Measurements from ENCODE around the gene OR52E4.

Gene OR52E4

DNA sequence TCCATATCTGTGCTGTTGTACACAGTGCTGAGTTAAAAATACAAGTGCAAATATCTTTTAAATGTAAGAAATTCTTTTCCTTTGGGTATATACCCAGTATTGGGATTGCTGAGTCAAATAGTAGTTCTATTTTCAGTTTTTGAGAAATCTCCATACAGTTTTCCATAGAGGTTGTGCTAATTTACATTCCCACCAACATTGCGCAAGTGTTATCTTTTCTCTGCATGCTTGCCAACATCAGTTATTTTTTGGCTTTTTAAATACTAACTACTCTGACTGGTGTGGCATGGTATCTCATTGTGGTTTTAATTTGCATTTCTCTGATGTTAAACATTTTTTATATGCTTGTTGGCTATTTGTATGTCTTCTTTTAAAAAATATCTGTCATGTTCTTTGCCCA, 29.4 kb upstream of the OR52E4 start:
- DNase-seq (ENCODE audit: low read depth), result no peak

DNA sequence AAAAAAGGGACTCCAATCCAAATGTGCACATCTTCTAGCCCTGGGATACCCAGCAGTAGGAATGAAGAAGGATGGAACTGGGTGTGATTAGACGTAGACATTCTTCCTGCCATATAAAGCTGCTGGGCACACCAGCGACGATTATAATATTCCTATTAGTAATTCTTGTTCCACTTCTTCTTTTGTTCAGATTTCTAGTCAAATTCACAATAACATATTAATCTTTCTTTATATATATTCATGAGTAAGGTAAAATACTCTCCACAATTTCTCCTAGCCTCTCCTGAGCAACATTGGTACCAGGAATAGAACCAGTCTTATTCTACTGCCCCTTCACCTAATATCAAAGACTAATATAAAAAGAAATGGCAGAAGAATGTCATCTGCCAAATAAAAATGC, 22.8 kb upstream of the OR52E4 start, which contains the start of gene OR52E8:
Gene OR52E8, minus strand, starts transcription at position 101 of the 400 bp plus-strand sequence. Its CDS starts 0 bp downstream, at position 101.
- no peak within 1 kb of the TSS for H3K4me3 ChIP-seq (ENCODE audit: low read depth, low read length)
- DNase-seq (ENCODE audit: low read depth), result no peak
- TF ChIP-seq, protein P1, sequence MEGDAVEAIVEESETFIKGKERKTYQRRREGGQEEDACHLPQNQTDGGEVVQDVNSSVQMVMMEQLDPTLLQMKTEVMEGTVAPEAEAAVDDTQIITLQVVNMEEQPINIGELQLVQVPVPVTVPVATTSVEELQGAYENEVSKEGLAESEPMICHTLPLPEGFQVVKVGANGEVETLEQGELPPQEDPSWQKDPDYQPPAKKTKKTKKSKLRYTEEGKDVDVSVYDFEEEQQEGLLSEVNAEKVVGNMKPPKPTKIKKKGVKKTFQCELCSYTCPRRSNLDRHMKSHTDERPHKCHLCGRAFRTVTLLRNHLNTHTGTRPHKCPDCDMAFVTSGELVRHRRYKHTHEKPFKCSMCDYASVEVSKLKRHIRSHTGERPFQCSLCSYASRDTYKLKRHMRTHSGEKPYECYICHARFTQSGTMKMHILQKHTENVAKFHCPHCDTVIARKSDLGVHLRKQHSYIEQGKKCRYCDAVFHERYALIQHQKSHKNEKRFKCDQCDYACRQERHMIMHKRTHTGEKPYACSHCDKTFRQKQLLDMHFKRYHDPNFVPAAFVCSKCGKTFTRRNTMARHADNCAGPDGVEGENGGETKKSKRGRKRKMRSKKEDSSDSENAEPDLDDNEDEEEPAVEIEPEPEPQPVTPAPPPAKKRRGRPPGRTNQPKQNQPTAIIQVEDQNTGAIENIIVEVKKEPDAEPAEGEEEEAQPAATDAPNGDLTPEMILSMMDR (IDR thresholded peaks at IDR 0.05; ENCODE audit: control insufficient read depth, extremely low read depth, insufficient read depth), result no peak

More for the DNA sequence above, 29.4 kb upstream of the OR52E4 start:
- H3K4me3 ChIP-seq (ENCODE audit: low read depth, low read length), result no peak overlapping the region
- TF ChIP-seq, protein P1 (IDR thresholded peaks at IDR 0.05; ENCODE audit: control insufficient read depth, extremely low read depth, insufficient read depth), result no peak

DNA sequence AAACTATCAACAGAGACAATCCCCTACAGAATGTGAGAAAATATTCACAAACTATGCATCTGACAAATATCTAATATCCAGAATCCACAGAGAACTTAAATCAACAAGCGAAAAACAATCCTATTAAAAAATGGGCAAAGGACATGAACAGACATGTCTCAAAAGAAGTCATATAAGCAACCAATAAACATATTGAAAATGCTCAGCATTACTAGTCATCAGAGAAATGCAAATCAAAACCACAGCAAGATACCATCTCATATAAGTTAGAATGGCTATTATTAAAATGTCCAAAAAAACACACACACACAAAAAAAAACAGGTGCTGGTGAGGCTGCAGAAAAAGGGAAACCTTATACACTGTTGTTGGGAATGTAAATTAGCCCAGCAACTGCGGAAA, 14.6 kb upstream of the OR52E4 start:
- H3K4me3 ChIP-seq (ENCODE audit: low read depth, low read length), result no peak overlapping the region
- TF ChIP-seq, protein P1 (IDR thresholded peaks at IDR 0.05; ENCODE audit: control insufficient read depth, extremely low read depth, insufficient read depth), result no peak
- no peak for DNase-seq (ENCODE audit: low read depth)

DNA sequence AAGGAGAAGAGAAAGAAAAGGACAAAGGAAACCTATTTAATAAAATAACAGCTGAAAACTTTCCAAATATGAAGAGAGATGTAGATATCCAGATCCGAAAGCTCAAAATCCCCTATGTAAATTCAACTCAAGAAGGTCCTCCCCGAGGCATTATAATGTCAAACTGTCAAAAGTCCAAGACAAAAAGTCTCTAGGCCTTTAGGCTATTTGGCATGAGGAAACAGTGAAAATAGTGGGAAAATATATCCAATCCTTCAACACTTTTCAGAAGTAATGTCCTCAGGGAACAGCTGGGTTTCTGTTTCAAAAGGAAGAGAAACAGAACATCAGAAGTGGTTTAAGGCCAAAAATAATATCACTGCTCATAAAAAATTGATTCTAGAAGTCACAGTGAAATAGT, 1.9 kb upstream of the OR52E4 start:
- DNase-seq (ENCODE audit: low read depth), result no peak
- TF ChIP-seq, protein P1 (IDR thresholded peaks at IDR 0.05; ENCODE audit: control insufficient read depth, extremely low read depth, insufficient read depth), result no peak
- H3K4me3 ChIP-seq (ENCODE audit: low read depth, low read length), result no peak overlapping the region

DNA sequence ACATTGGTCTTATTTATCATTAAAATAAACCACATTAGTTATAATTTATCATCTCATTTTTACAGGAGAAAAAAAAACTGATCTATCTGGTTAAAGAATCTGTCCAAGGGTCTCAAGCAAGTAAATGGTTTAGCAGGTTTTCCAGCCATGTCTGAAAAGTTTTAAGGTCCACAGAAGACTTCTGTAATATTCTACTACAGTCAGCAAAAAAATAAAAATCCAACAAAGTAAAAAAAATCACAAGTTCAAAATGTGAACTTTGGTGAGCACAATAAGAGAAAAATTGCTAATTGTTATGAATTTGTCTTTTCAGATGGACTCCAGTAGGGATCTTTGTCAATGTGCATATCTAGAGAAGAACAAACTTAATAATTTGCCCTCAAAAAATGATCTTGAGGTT, 1.3 kb downstream of the OR52E4 start:
- DNase-seq (ENCODE audit: low read depth), result no peak
- TF ChIP-seq, protein P1 (IDR thresholded peaks at IDR 0.05; ENCODE audit: control insufficient read depth, extremely low read depth, insufficient read depth), result no peak
- H3K4me3 ChIP-seq (ENCODE audit: low read depth, low read length), result no peak overlapping the region

DNA sequence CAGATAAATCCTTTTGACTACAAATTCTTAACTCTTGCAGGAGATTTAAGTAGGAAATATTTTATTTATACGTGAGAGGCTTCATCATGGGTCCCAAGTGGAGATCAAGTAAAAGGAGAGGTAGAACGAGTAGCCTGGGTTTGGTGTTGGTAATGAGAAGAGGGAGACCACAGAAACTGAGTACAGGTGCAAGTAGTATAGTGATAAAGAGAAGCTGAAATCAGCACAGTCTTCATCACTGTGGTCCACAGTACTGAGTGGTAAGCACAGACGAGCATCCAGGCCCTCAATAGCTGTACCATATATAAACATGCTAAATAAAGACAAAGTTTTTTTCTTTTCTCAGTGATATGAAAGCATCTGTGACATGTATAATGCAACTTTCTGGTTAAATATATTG, 6.7 kb downstream of the OR52E4 start:
- TF ChIP-seq, protein P1 (IDR thresholded peaks at IDR 0.05; ENCODE audit: control insufficient read depth, extremely low read depth, insufficient read depth), result no peak
- no peak for DNase-seq (ENCODE audit: low read depth)
- no peak overlapping the region for H3K4me3 ChIP-seq (ENCODE audit: low read depth, low read length)

DNA sequence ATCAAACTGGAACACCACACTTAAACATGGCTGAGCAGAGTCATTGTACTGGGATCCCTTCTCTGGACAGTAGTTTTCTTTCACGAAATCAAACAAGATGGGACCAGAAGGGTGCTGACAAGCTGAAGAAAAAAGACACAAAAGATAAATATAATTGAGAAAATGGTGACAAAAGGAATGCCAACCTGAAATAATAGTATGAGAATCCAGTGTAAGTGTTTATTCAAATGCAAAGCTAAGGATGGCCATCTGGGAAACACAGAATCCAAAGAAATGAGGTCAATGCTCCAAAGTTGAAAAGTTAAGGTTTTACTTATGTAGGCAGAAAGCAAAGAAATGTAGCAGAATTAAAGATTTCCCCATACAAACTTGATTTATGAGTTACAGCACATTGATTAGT, 7.2 kb downstream of the OR52E4 start:
- H3K4me3 ChIP-seq (ENCODE audit: low read depth, low read length), result no peak overlapping the region
- DNase-seq (ENCODE audit: low read depth), result no peak
- TF ChIP-seq, protein P1 (IDR thresholded peaks at IDR 0.05; ENCODE audit: control insufficient read depth, extremely low read depth, insufficient read depth), result no peak
